Astrocyte of the spinal cord (primary cell): ENCODE data around the gene HLA-DMB.

Experiments used
- DNase-seq: peaks from one replicate; pipeline ENCODE4 v3.0.0; 2011; ENCODE audit warnings: low read depth, low spot score
- H3K4me3 ChIP-seq: 2 replicates; pipeline ENCODE4 v1.5.1; 2011; ENCODE audit warnings: low read depth, mild to moderate bottlenecking, low read length, moderate library complexity
- in situ Hi-C: cut with HindIII; loops from 2 replicates; pipeline ENCODE4 v1.10.0; 2017; ENCODE audit warnings: low sequenced_read_pairs
- TF ChIP-seq, protein P1 (sequence below): IDR thresholded peaks from 2 replicates; pipeline ENCODE4 v1.5.1; 2012; ENCODE audit warnings: low read depth, mild to moderate bottlenecking, low read length, inconsistent platforms

Gene HLA-DMB

DNA sequence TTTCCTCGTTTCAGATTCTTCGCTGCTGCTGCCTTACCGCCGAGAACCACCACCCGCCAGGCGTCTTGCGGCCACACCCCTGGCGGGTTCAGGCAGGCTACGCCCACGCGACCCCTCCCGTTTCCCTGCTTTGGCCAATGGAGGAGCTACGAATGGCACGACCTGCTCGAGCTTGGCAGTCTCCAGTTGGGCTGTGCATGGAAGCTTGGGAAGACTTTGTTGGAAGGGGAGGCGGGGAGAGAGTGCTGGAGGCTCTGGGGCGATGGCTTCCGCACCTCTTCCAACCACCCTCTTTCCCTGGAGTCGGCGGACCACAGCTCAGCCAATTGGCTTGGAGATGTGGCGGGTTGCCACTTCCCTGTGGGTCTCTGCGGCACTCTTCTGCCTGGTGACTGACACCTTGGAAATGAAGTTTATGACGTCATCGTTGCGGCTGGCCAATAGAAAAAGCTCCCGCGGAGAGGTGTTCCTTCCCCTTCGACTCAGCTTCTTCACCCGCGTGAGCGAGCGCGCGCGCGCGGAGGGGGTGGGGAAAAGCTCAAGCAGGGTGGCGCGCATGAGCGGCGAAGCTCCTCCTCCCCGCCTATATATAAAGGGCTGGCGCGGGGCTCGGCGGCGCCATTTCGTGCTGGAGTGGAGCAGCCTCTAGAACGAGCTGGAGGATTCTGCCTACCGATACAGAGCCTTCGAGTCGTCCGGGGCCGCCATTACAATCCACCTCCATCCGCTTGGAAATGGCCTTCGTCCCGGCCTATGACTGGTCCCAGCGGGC lies 30.9 kb upstream of the HLA-DMB start:
- TF ChIP-seq, protein P1, sequence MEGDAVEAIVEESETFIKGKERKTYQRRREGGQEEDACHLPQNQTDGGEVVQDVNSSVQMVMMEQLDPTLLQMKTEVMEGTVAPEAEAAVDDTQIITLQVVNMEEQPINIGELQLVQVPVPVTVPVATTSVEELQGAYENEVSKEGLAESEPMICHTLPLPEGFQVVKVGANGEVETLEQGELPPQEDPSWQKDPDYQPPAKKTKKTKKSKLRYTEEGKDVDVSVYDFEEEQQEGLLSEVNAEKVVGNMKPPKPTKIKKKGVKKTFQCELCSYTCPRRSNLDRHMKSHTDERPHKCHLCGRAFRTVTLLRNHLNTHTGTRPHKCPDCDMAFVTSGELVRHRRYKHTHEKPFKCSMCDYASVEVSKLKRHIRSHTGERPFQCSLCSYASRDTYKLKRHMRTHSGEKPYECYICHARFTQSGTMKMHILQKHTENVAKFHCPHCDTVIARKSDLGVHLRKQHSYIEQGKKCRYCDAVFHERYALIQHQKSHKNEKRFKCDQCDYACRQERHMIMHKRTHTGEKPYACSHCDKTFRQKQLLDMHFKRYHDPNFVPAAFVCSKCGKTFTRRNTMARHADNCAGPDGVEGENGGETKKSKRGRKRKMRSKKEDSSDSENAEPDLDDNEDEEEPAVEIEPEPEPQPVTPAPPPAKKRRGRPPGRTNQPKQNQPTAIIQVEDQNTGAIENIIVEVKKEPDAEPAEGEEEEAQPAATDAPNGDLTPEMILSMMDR = no peak
- peak; percentile 100 for DNase-seq
- peak overlapping the region; percentile 94 for H3K4me3 ChIP-seq
- in situ Hi-C loops = loop anchor here (10.0 kb wide), 1 partner anchor 127 kb away; the partner anchor contains the start of gene PSMB8

DNA sequence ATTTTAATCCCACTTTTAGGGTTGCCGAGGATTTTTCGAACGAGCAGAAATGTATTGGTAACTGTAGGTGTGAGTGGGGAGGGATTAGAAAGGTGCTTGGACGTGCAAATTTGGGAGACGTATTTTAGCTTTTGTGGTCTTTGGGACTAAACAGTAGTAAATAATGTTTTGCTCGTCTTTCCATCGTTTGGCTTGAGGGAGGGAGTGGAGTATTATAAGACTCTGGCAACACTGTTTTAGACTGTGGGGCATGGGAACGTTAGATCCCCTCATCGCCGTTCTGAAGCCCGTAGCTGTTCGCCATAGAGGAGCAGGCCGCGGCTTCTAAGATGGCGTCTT lies 30.4 kb upstream of the HLA-DMB start:
- TF ChIP-seq, protein P1 = no peak
- in situ Hi-C loops = loop anchor here (10.0 kb wide), 1 partner anchor 126 kb away; the partner anchor contains the start of gene PSMB8
- H3K4me3 ChIP-seq = peak overlapping the region; percentile 94
- no peak for DNase-seq

DNA sequence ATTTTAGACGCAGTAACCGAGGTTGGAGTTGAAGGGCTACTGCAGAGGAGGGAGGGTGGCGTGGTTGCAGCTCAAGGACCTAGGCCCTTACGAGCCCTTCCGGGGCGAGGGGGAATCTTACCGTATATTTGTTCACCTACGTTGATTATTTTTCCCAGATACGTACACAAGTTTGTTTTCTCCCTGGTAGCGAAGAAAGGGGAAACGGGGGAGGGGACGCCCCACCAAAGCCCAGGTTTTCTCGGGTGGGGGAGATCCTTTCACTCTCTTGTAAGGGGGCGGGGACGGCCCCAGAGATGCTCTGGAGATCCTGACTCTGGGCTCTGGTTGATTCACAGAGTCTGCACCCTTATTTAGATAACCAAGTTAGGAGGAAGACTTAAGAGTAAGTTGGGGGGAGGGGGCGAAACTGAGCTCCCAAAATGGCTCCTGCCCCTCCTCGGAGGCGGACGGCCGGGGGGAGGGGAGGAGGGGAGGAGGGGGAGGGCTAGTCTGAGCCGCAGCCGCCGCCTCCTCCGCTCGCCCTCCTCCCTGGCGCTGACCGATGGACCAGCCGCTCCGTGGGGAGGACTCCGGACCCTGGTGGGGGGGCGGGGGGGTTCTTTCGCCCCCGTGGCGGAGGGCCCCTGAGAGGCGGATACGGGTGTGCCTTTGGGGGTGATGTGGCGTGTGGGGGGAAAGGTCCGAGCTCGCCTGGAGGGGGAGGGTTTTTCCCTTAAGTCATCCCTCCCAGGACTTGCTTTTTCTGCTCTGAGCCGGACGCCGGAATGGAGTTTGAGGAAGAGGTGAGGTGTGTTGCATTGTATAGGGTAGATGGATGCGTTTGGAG lies 29.8 kb upstream of the HLA-DMB start:
- in situ Hi-C loops = loop anchor here (10.0 kb wide), 1 partner anchor 126 kb away; the partner anchor contains the start of gene PSMB8
- peak; percentile 94 for DNase-seq
- TF ChIP-seq, protein P1 = no peak
- H3K4me3 ChIP-seq = peak overlapping the region; percentile 94

DNA sequence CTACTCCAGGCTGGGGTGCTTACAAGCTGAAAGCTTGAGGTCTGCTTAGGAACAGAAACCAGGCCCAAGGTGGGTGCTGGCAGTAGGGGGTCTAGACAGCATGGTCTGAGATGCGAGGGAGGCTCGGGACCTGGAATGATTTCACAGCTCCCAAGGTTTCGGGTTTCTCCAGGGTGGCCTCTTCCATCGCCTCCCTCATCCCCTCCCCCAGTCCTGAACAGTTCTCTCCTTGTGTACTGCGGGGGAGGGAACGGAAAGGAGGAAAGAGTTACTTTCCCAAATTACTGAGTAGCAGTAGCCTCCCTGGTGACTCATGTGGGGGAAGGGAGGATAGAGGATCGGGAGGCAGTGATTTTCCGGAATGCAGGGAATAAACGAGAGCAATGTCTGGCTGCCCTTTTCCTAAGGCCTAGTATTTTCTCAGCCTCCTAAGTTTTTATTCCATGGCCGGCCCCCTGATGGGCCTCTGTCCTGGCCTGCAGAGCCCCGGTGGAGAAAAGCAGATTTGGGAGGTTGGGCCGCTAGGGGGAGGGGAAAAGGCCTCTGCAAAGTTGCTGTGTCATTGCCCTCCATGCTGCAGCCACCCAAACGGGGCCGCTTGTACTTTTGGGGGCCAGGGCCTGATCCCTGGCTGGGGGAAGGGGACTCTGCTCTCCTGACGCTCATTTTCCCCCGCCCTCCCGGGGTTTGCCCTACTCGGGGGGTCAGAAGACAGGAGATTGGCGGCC lies 29.0 kb upstream of the HLA-DMB start:
- TF ChIP-seq, protein P1 = no peak
- peak overlapping the region; percentile 94 for H3K4me3 ChIP-seq
- in situ Hi-C loops = loop anchor here (10.0 kb wide), 1 partner anchor 125 kb away; the partner anchor contains the start of gene PSMB8
- DNase-seq = peak; percentile 96

DNA sequence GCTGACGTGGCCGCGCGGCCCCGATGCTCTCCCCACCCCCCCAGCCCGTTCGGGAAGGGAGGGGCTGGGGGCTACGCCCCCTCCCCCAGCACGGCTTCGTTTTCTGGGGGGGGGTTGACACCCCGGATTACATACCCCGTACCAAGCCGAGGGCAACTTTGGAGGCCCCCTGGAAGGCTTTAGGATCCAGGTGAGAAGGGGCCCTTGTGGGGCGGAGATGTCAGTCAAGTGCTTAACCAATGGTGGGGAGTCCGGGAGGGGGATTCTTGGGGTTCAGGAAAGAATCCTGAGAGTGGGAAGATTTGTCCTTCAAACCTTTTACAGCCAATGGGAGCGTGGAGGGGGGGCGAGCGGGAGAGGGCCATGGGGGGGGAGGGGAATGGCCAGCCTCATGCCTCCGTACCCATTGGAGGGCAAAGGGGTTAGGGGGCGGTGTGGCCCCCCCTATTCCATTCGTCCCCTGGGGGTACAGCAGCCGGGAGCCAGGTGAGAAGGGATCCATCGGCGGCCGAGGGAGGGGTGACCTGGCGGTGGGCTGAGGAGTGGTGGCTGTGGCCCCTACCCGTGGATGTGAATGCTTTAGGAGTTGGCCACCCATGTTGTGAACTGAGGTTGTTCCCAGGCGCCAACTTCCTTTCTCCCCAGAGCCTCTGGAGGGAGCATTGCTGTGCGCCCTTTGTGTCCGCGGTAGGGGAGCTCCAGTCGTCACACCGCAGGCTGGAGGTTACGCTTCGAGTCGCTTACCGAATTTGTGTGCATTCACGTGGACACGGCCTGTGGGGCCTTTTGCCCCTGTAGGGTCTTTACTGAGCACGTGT lies 28.2 kb upstream of the HLA-DMB start:
- in situ Hi-C loops = no loop called here
- H3K4me3 ChIP-seq = peak overlapping the region; percentile 94
- TF ChIP-seq, protein P1 = peak; percentile 25
- DNase-seq = peak; percentile 88
